H9 (cell line): ENCODE data around the gene TENM3. TPM values are rescaled to one million over a fixed set of nuclear protein-coding genes. Genes with fewer than 3 reads are reported as not detected.

ENCODE experiments used
- DNase-seq: peaks from one replicate; pipeline ENCODE4 v3.0.0-alpha.2; 2017
- H2AFZ ChIP-seq: one replicate; pipeline ENCODE4 v1.6.1; 2013; ENCODE audit warnings: mild to moderate bottlenecking, low read length, control low read depth, moderate library complexity
- H2AK5ac ChIP-seq: 2 replicates; pipeline ENCODE4 v1.6.1; 2013; ENCODE audit warnings: low read length, control low read depth, mixed read lengths; ENCODE audit not compliant: insufficient read length
- H2BK120ac ChIP-seq: one replicate; pipeline ENCODE4 v1.6.1; 2013; ENCODE audit warnings: low read depth, mild to moderate bottlenecking, low read length, control low read depth, inconsistent platforms; ENCODE audit not compliant: poor library complexity, severe bottlenecking
- H2BK12ac ChIP-seq: 2 replicates; pipeline ENCODE4 v1.6.1; 2013; ENCODE audit warnings: low read length, control low read depth, mixed read lengths, low read depth; ENCODE audit not compliant: insufficient read length
- H2BK15ac ChIP-seq: 2 replicates; pipeline ENCODE4 v1.6.1; 2013; ENCODE audit warnings: low read depth, low read length, control low read depth
- H2BK20ac ChIP-seq: one replicate; pipeline ENCODE4 v1.6.1; 2013; ENCODE audit warnings: low read depth, mild to moderate bottlenecking, low read length, control low read depth, inconsistent platforms; ENCODE audit not compliant: poor library complexity, severe bottlenecking
- H2BK5ac ChIP-seq: 2 replicates; pipeline ENCODE4 v1.6.1; 2013; ENCODE audit warnings: low read length, control low read depth, mixed read lengths; ENCODE audit not compliant: insufficient read length
- H3K14ac ChIP-seq: 2 replicates; pipeline ENCODE4 v1.6.1; 2013; ENCODE audit warnings: low read length, control low read depth; ENCODE audit not compliant: insufficient read depth
- H3K18ac ChIP-seq: 2 replicates; pipeline ENCODE4 v1.6.1; 2013; ENCODE audit warnings: low read depth, mild to moderate bottlenecking, mixed read lengths, low read length, control low read depth; ENCODE audit not compliant: insufficient read length
- H3K23ac ChIP-seq: 2 replicates; pipeline ENCODE4 v1.6.1; 2013; ENCODE audit warnings: low read length, control low read depth, mixed read lengths, low read depth; ENCODE audit not compliant: insufficient read length
- H3K23me2 ChIP-seq: 2 replicates; pipeline ENCODE4 v1.6.1; 2013; ENCODE audit warnings: low read depth, mild to moderate bottlenecking, mixed read lengths, low read length, control low read depth; ENCODE audit not compliant: insufficient read length, poor library complexity, severe bottlenecking
- H3K27ac ChIP-seq: 2 replicates; pipeline ENCODE4 v1.5.1; 2013; ENCODE audit warnings: low read length, control low read depth, mixed read lengths, low read depth; ENCODE audit not compliant: insufficient read length
- H3K27me3 ChIP-seq: 2 replicates; pipeline ENCODE4 v1.6.1; 2013; ENCODE audit warnings: low read length, control low read depth, inconsistent platforms; ENCODE audit not compliant: insufficient read depth
- H3K4ac ChIP-seq: 2 replicates; pipeline ENCODE4 v1.6.1; 2013; ENCODE audit warnings: low read depth, mild to moderate bottlenecking, control low read depth, inconsistent platforms, low read length, moderate library complexity
- H3K4me1 ChIP-seq: 2 replicates; pipeline ENCODE4 v1.6.1; 2013; ENCODE audit warnings: low read length, control low read depth, inconsistent platforms; ENCODE audit not compliant: insufficient read depth
- H3K4me2 ChIP-seq: 2 replicates; pipeline ENCODE4 v1.6.1; 2013; ENCODE audit warnings: low read length, control low read depth, mixed read lengths; ENCODE audit not compliant: insufficient read length, insufficient read depth
- H3K56ac ChIP-seq: 2 replicates; pipeline ENCODE4 v1.6.1; 2013; ENCODE audit warnings: low read depth, mild to moderate bottlenecking, mixed read lengths, low read length, control low read depth; ENCODE audit not compliant: insufficient read length
- H3K79me1 ChIP-seq: 2 replicates; pipeline ENCODE4 v1.6.1; 2013; ENCODE audit warnings: low read depth, mild to moderate bottlenecking, moderate library complexity, low read length, control low read depth, inconsistent platforms; ENCODE audit not compliant: insufficient read depth, poor library complexity, severe bottlenecking
- H3K79me2 ChIP-seq: 2 replicates; pipeline ENCODE4 v1.6.1; 2013; ENCODE audit warnings: low read length, control low read depth, inconsistent platforms; ENCODE audit not compliant: insufficient read depth
- H3K9ac ChIP-seq: 2 replicates; pipeline ENCODE4 v1.6.1; 2013; ENCODE audit warnings: low read length, control low read depth, mixed read lengths; ENCODE audit not compliant: insufficient read length; ENCODE audit errors: extremely low read depth
- H3K9me3 ChIP-seq: one replicate; pipeline ENCODE4 v1.6.1; 2013; ENCODE audit warnings: low read depth, low read length, inconsistent platforms; ENCODE audit not compliant: control insufficient read depth
- H3T11ph ChIP-seq: one replicate; pipeline ENCODE4 v1.6.1; 2013; ENCODE audit warnings: mild to moderate bottlenecking, low read length, control low read depth, inconsistent platforms
- H4K20me1 ChIP-seq: one replicate; pipeline ENCODE4 v1.6.1; 2013; ENCODE audit not compliant: control insufficient read depth, insufficient read length, insufficient read depth
- H4K5ac ChIP-seq: 2 replicates; pipeline ENCODE4 v1.6.1; 2013; ENCODE audit warnings: low read depth, mild to moderate bottlenecking, mixed read lengths, low read length, control low read depth; ENCODE audit not compliant: insufficient read length
- H4K8ac ChIP-seq: replicated peaks from 2 replicates; pipeline ENCODE4 v1.6.1; 2013; ENCODE audit warnings: low read length, control low read depth, mixed read lengths, low read depth; ENCODE audit not compliant: insufficient read length
- H4K91ac ChIP-seq: 2 replicates; pipeline ENCODE4 v1.6.1; 2013; ENCODE audit warnings: low read depth, mild to moderate bottlenecking, moderate library complexity, mixed read lengths, low read length, control low read depth; ENCODE audit not compliant: insufficient read length
- H3K27ac Mint-ChIP-seq, 3 experiments: 2 replicates in 2 of 3; 3 replicates in 1 of 3; pipeline ENCODE4 v1.8.0; 2020 to 2021; ENCODE audit warnings: mixed read lengths in 3 of 3, mild to moderate bottlenecking in 1 of 3, moderate library complexity in 1 of 3
- H3K27me3 Mint-ChIP-seq: 2 replicates; pipeline ENCODE4 v1.8.0; 2021; ENCODE audit warnings: low read depth, mild to moderate bottlenecking, moderate library complexity, mixed read lengths
- H3K36me3 Mint-ChIP-seq, 3 experiments: 2 replicates in 2 of 3; 3 replicates in 1 of 3; pipeline ENCODE4 v1.8.0; 2020 to 2021; ENCODE audit warnings: low read depth in 3 of 3, mixed read lengths in 3 of 3; ENCODE audit not compliant: insufficient read depth in 1 of 3
- H3K4me1 Mint-ChIP-seq, 2 experiments: 2 replicates each; pipeline ENCODE4 v1.8.0; 2020; ENCODE audit warnings: mixed read lengths in 2 of 2
- H3K4me3 Mint-ChIP-seq, 2 experiments: 2 replicates in 1 of 2; 3 replicates in 1 of 2; pipeline ENCODE4 v1.8.0; 2020 to 2021; ENCODE audit warnings: mild to moderate bottlenecking in 2 of 2, mixed read lengths in 2 of 2, moderate library complexity in 1 of 2
- H3K9me3 Mint-ChIP-seq, 2 experiments: 2 replicates in 1 of 2; 3 replicates in 1 of 2; pipeline ENCODE4 v1.8.0; 2020; ENCODE audit warnings: mild to moderate bottlenecking in 2 of 2, mixed read lengths in 2 of 2, moderate library complexity in 1 of 2
- WGBS: extraction: QIAGEN DNeasy Blood & Tissue Kit; methylation state at CpG from one replicate; pipeline ENCODE4 v1.1.7; 2013; ENCODE audit warnings: missing lambda C conversion rate, low lambda C conversion rate, mixed read lengths; ENCODE audit not compliant: insufficient read length; ENCODE audit errors: extremely low coverage; 5-methylcytosine and 5-hydroxymethylcytosine counted together
- total RNA-seq: library from RNA; stranded (reverse); gene quantifications from 2 replicates; pipeline ENCODE4 v1.2.1, GENCODE V29; 2021
- TF ChIP-seq, protein P1 (sequence below): fragments of 200-600 bp; sonication (generic); conservative IDR thresholded peaks from 3 replicates; pipeline ENCODE4 v1.8.0; 2021; ENCODE audit warnings: antibody characterized with exemption, mild to moderate bottlenecking

The TENM3 gene
- total RNA-seq, 1 experiment from 2014 or later, result 49.6 TPM

DNA sequence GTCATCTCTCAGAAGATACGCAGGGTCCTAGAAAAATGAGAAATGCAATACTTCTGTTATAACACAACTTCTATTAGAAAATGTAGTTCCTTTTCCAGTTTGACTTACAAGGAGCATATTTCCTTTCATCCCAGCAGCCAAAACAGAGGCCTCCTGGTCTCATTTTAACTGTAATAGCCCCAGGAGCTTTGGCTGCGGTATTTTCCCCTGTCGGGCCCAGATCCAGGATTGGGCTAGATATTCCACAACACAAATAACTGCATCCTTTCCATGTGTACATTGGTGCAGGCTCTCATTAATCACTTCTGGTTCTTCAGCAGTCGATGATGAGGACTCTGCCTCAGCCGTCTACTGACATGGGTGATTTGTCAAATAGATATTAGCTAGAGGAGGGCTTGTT lies 166.1 kb downstream of the TENM3 start:
- H3K23ac ChIP-seq, result no peak overlapping the region
- H3K36me3 Mint-ChIP-seq, result peaks cover 19 to 28% (median 23%) of the 10 kb centered on the region in 3 experiments
- H4K5ac ChIP-seq, result no peak overlapping the region
- TF ChIP-seq, protein P1, sequence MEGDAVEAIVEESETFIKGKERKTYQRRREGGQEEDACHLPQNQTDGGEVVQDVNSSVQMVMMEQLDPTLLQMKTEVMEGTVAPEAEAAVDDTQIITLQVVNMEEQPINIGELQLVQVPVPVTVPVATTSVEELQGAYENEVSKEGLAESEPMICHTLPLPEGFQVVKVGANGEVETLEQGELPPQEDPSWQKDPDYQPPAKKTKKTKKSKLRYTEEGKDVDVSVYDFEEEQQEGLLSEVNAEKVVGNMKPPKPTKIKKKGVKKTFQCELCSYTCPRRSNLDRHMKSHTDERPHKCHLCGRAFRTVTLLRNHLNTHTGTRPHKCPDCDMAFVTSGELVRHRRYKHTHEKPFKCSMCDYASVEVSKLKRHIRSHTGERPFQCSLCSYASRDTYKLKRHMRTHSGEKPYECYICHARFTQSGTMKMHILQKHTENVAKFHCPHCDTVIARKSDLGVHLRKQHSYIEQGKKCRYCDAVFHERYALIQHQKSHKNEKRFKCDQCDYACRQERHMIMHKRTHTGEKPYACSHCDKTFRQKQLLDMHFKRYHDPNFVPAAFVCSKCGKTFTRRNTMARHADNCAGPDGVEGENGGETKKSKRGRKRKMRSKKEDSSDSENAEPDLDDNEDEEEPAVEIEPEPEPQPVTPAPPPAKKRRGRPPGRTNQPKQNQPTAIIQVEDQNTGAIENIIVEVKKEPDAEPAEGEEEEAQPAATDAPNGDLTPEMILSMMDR, result no peak
- H3K4me1 ChIP-seq, result no peaks in the 10 kb centered on the region; the same call in 1 of the 2 replicates
- H3K4me1 Mint-ChIP-seq, result peaks cover 8 to 15% of the 10 kb centered on the region in 2 experiments
- no peak overlapping the region for H3K56ac ChIP-seq
- no peak overlapping the region for H2BK12ac ChIP-seq
- H3K9ac ChIP-seq, result no peak overlapping the region
- H3K23me2 ChIP-seq, result no peaks in the 10 kb centered on the region
- no peak overlapping the region for H2BK120ac ChIP-seq
- WGBS, result no CpG with 5 or more reads among the region's 5 CpGs
- H2AFZ ChIP-seq, result no peak overlapping the region
- H3K18ac ChIP-seq, result no peak overlapping the region
- H3T11ph ChIP-seq, result no peak overlapping the region
- H2AK5ac ChIP-seq, result no peak overlapping the region
- no peak overlapping the region for H3K27ac ChIP-seq
- no peak overlapping the region for H2BK15ac ChIP-seq
- no peak for DNase-seq
- no peak overlapping the region for H2BK20ac ChIP-seq
- no peak overlapping the region for H3K4me2 ChIP-seq
- H3K4me3 Mint-ChIP-seq, result no peak overlapping the region
- H3K27me3 ChIP-seq, result no peaks in the 10 kb centered on the region
- H3K9me3 ChIP-seq, result peaks cover 11% of the 10 kb centered on the region
- H3K27me3 Mint-ChIP-seq, result no peaks in the 10 kb centered on the region
- H3K9me3 Mint-ChIP-seq, result peaks cover 18 to 19% of the 10 kb centered on the region in 2 experiments
- H3K14ac ChIP-seq, result no peak overlapping the region
- no peak overlapping the region for H2BK5ac ChIP-seq
- H4K8ac ChIP-seq, result no peak overlapping the region
- no peaks in the 10 kb centered on the region for H3K79me1 ChIP-seq
- H3K4ac ChIP-seq, result no peak overlapping the region
- H4K91ac ChIP-seq, result no peak overlapping the region
- H3K27ac Mint-ChIP-seq, result no peak overlapping the region
- no peaks in the 10 kb centered on the region for H4K20me1 ChIP-seq
- no peaks in the 10 kb centered on the region for H3K79me2 ChIP-seq
